Stimulated activated CD8-positive, alpha-beta memory T cell treated with anti-CD3 and anti-CD28 coated beads, Interleukin-12 subunit alpha, Interleukin-12 subunit beta, amount 100 ng/mL, for 1 hour (primary cell): ENCODE results near the gene USP11.
"Not testable (repeated sequence)": the region's sequence is repeated elsewhere in the genome, so short reads cannot be mapped to it uniquely, and the experiment has no call there.

Experiments used
- DNase-seq: peaks from one replicate; pipeline ENCODE4 v3.0.0-alpha.2; 2020; ENCODE audit warnings: low read depth

The USP11 gene

DNA sequence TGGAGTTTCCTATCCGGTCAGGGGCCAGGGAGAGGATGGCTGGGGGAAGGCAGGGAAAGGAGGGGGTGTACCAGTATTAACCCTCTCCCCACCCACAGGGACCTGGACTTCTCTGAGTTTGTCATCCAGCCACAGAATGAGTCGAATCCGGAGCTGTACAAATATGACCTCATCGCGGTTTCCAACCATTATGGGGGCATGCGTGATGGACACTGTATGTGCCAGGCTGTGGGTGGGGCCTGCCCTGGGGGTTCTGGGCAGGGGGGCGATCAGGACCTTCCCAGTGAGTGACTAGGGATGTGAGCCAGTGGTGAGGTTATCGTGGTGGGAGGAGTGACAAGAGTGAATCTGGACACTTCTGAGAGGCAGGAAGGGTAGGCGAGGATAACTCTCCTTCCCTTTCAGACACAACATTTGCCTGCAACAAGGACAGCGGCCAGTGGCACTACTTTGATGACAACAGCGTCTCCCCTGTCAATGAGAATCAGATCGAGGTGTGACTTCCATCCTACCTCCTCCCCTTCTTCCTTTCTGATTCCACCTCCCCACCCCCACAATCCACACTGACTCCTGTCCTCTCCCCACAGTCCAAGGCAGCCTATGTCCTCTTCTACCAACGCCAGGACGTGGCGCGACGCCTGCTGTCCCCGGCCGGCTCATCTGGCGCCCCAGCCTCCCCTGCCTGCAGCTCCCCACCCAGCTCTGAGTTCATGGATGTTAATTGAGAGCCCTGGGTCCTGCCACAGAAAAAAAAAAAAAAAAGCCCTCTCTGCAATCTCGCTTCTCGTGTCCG is 14.6 kb downstream of the USP11 start:
- DNase-seq: no peak

DNA sequence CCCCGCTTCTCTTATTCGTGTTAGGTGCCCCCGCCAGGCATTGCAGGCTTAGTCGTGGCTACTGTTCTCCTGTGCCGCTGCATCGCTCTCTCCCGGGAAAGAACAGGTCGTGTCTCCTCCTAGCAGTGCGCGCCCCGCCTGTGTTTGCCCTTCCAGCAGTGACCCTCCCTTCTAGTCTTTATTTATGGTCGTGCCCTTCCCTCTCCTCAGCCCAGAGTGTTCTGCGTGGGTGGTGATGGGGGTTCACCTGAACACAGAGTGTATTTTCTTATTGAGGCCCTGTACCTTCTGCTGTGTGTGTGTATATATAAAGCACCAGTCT is 15.2 kb downstream of the USP11 start:
- DNase-seq: no peak

DNA sequence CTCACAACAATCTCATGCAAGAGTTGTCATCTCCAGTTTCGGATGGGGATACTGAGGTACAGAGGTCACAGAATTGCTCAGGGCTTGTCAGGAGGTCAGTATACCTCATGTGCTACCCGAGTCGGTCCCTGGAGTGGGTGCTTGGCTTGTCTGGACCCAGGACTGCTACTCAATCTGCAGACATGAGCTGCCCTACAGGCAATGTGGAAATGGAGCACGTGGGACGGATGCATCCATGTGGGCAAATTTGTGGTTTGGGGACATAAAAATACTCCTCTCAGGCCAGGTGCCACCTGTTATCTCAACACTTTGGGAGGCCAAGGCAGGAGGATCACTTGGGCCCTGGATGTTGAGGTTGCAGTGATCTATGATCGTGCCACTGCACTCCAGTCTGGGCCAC is 15.8 kb downstream of the USP11 start:
- no peak for DNase-seq

DNA sequence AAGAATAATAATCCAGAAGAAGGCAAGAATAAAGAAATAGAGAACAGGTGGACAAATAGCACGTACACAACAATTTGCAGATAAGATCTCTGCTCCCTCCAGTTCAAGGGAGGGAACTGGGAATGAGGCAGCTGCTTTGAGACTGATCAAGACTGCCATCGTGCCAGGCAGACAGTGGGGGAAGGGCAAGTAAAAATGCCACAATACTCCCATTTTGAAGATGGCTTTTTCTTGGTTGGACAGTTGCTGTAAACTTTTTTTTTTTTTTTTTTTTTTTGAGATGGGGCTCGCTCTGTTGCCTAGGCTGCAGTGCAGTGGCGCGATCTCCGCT is 17.2 kb downstream of the USP11 start:
- DNase-seq: no peak

DNA sequence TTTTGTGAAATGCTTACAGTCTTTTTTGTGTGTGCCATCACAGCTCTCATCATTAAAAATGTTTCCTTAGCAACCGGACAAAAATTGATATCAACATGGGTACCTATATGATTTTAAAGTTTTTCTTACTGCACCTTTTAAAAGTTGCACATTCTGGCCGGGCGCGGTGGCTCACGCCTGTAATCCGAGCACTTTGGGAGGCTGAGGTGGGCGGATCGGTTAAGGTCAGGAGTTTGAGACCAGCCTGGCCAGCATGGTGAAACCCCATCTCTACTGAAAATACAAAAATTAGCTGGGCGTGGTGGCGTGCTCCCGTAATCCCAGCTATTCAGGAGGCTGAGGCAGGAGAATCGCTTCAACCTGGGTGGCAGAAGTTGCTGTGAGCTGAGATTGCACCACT is 24.8 kb downstream of the USP11 start:
- not testable (repeated sequence) for DNase-seq

- no peak for DNase-seq
Observed at GRCh38 chrX:47264483-47265173, 31.8 kb downstream of the USP11 start.

DNA sequence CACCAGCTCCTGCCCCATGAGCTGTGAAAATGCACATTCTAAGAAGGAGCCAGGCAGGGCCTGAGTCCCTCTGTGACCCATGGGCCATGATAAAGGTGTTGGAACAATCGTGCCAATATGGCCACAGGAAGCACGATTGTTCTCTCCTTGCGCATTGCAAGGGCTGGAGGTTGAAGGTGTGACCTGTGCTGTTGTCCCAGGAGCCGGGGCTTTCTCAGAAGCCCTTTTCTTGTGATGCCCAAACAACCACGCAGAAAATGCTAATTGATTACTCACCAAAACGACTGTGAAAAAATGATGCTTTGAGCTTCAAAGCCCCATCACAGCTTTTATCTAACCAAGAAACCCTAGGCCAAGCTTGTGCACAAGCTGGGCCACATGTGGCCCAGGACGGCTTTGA is 33.8 kb downstream of the USP11 start:
- no peak for DNase-seq

GRCh38 chrX:47272013-47272408 is 39.2 kb downstream of the USP11 start:
- DNase-seq: no peak

GRCh38 chrX:47273011-47273730 is 40.4 kb downstream of the USP11 start:
- no peak for DNase-seq

DNA sequence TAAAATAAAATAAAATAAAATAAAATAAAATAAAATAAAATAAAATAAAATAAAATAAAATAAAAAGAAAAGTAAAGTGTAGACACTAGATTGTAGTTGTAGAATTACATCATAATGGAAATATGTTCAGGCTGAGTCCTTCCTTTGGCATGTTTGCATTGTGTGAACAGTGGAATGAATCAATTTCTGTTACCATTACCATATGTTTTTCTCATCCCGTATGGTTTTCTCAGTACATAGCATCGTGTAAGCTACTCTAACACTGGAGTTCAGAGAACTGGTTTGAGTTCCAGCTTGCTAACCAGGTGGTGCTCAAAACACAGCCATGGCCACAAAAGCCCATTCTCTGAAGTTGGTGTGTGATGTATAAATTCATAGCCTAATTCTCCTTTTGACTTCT is 45.9 kb downstream of the USP11 start:
- no peak for DNase-seq

- no peak for DNase-seq
Observed at GRCh38 chrX:47283015-47283771, 50.4 kb downstream of the USP11 start.

DNA sequence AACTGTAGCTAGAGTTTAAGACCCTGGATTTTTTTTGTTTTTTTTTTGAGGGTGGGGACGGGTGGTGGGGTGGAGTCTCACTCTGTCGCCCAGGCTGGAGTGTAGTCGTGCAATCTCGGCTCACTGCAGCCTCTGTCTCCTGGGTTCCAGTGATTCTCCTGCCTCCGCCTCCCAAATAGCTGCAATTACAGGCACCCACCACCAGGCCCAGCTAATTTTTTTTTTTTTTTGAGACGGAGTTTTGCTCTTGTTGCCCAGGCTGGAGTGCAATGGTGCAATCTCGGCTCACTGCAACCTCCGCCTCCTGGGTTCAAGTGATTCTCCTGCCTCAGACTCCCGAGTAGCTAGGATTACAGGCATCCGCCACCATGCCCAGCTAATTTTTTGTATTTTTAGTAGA is 51.8 kb downstream of the USP11 start:
- DNase-seq: not testable (repeated sequence)

DNA sequence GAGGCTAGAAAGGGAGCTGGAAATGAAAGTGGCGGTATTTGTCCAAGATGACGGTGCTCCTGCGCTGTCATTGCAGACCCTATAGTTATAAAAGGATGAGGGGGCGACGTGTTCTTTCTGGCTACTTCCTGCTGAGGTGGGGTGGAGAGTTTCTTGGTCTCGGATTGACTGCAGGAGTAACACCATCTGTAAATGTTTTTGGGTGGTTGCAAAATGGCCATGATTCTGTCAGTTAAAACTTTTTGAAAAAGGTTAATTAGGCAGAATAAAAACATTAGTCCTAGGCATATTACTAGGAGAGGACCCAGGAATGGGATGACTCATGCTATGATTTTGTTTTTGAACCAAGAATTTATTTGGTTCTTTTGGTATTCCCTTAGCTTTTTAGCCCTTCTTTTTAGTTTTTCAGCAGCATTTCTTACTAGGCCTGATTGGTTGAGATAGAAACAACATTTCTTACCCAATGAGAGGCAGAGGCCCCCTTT is 53.1 kb downstream of the USP11 start:
- no peak for DNase-seq

GRCh38 chrX:47293106-47293505 is 60.3 kb downstream of the USP11 start:
- no peak for DNase-seq

DNA sequence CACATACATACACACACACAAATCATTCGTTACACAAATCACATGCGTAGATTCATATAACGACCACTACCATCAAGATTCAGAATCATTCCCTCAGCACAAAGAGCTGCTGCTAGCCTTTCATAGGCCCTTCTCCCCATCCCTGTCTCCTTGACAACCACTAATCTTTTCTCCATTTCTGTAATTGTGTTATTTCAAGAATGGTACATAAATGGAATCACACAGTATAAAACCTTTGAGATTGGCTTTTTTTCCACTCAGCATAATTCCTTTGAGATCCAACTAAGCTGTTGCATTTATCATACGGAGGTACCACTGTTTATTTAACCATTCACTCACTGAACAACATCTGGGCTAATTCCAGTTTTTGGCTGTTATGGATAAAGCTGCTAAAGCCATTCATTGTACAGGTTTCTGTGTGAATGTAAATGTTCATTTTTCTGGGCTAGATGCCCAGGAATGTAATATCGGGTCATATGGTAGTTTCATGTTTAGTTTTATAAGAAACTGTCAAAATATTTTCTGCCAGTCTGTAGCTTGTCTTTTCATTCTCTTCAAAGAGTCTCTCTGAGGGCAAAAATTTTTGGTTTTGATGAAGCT is 64.1 kb downstream of the USP11 start:
- DNase-seq: no peak

DNA sequence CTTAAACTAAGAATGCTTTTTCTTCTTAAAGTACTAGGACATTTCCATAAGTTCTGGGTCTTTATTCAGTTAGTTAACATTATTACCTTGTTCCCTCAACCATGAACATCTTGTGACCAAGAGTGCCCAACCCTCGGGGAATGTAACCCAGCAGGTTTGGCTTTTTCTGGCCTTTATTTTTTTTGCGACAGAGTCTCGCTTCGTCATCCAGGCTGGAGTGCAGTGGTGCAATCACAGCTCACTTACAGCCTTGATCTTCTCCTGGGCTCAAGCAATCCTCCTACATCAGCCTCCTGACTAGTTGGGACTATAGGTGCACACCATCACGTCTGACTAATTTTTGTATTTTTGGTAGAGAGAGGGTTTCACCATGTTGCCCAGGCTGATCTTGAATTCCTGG is 65.1 kb downstream of the USP11 start:
- DNase-seq: no peak
